HAP-1 (cell line): ENCODE data around the gene FUT3.

Experiments used
- DNase-seq, 2 experiments: peaks; one replicate each; pipeline ENCODE4 v3.0.0-alpha.2; 2016 to 2020; ENCODE audit warnings: low spot score in 2 of 2
- H3K27me3 ChIP-seq: fragments of 250-450 bp; sonication (Bioruptor Pico); 2 replicates; pipeline ENCODE4 v1.5.1; 2020; ENCODE audit warnings: low read depth, mild to moderate bottlenecking, moderate library complexity
- H3K36me3 ChIP-seq: fragments of 250-450 bp; sonication (Bioruptor Pico); replicated peaks from 2 replicates; pipeline ENCODE4 v1.5.1; 2020; ENCODE audit warnings: mild to moderate bottlenecking
- H3K4me1 ChIP-seq: fragments of 250-450 bp; sonication (Bioruptor Pico); 2 replicates; pipeline ENCODE4 v1.5.1; 2020; ENCODE audit warnings: mild to moderate bottlenecking
- H3K4me3 ChIP-seq: fragments of 250-450 bp; sonication (Bioruptor Pico); 2 replicates; pipeline ENCODE4 v1.5.1; 2020; ENCODE audit warnings: mild to moderate bottlenecking, moderate library complexity
- H3K9me3 ChIP-seq: fragments of 250-450 bp; sonication (Bioruptor Pico); 2 replicates; pipeline ENCODE4 v1.5.1; 2020; ENCODE audit warnings: mild to moderate bottlenecking, moderate library complexity
- in situ Hi-C: fragments of 300-500 bp; cut with MboI; formaldehyde crosslinking; loops from 3 replicates; pipeline ENCODE4 v1.14.3; 2020; ENCODE audit warnings: low sequenced_read_pairs, inconsistent platforms, mixed read lengths

Gene FUT3

GRCh38 chr19:5803752-5804515 lies 47.3 kb downstream of the FUT3 start:
- H3K27me3 ChIP-seq = no peaks in the 10 kb centered on the region
- peak overlapping the region; percentile 27 for H3K4me3 ChIP-seq
- no peaks in the 10 kb centered on the region for H3K36me3 ChIP-seq
- H3K4me1 ChIP-seq = peaks cover 13% of the 10 kb centered on the region
- H3K9me3 ChIP-seq = no peaks in the 10 kb centered on the region
- peak; percentile 85 to 98 for DNase-seq
- in situ Hi-C loops = loop anchor here (5.0 kb wide), 1 partner anchor 218 kb away; no protein-coding TSS in a partner anchor

DNA sequence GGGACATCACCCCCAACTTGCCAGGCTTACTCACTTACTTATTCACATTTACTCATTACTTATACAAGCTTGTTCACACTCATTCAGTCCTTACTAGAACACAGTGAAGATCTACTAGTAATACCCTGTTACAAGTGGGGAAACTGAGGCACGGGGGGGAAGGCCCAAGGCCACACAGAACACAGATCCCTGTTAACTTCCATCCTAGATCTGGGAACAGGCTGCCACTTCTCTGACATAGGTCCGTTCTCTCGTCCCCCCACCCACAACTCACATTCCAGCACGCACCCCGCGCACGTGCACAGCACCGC lies 47.9 kb downstream of the FUT3 start:
- Histone ChIP-seq H3K4me1 (peaks cover 13% of the 10 kb centered on the region), H3K27me3 (no peaks in the 10 kb centered on the region), H3K9me3 (no peaks in the 10 kb centered on the region), H3K4me3 (no peak overlapping the region), H3K36me3 (no peaks in the 10 kb centered on the region)
- in situ Hi-C loops = loop anchor here (5.0 kb wide), 1 partner anchor 219 kb away; no protein-coding TSS in a partner anchor
- no peak for DNase-seq

GRCh38 chr19:5801796-5802619 lies 49.2 kb downstream of the FUT3 start:
- peaks cover 13% of the 10 kb centered on the region for H3K4me1 ChIP-seq
- peak in 1 of 2 experiments; percentile 61 for DNase-seq
- H3K9me3 ChIP-seq = no peaks in the 10 kb centered on the region
- in situ Hi-C loops = loop anchor here (5.0 kb wide), 1 partner anchor 220 kb away; no protein-coding TSS in a partner anchor
- no peak overlapping the region for H3K4me3 ChIP-seq
- no peaks in the 10 kb centered on the region for H3K27me3 ChIP-seq
- no peaks in the 10 kb centered on the region for H3K36me3 ChIP-seq

- in situ Hi-C loops = loop anchor here (5.0 kb wide), 1 partner anchor 222 kb away; no protein-coding TSS in a partner anchor
- no peak overlapping the region for H3K4me3 ChIP-seq
- peaks cover 11% of the 10 kb centered on the region for H3K4me1 ChIP-seq
- DNase-seq = no peak
- no peaks in the 10 kb centered on the region for H3K36me3 ChIP-seq
- H3K9me3 ChIP-seq = no peaks in the 10 kb centered on the region
- no peaks in the 10 kb centered on the region for H3K27me3 ChIP-seq
These were observed 50.6 kb downstream of the FUT3 start for GRCh38 chr19:5800361-5801270.

- H3K9me3 ChIP-seq = no peaks in the 10 kb centered on the region
- in situ Hi-C loops = loop anchor here (5.0 kb wide), 1 partner anchor 223 kb away; no protein-coding TSS in a partner anchor
- H3K4me3 ChIP-seq = no peak overlapping the region
- no peaks in the 10 kb centered on the region for H3K36me3 ChIP-seq
- peaks cover 9% of the 10 kb centered on the region for H3K4me1 ChIP-seq
- H3K27me3 ChIP-seq = no peaks in the 10 kb centered on the region
- no peak for DNase-seq
These were observed 51.7 kb downstream of the FUT3 start for GRCh38 chr19:5799247-5800241.

DNA sequence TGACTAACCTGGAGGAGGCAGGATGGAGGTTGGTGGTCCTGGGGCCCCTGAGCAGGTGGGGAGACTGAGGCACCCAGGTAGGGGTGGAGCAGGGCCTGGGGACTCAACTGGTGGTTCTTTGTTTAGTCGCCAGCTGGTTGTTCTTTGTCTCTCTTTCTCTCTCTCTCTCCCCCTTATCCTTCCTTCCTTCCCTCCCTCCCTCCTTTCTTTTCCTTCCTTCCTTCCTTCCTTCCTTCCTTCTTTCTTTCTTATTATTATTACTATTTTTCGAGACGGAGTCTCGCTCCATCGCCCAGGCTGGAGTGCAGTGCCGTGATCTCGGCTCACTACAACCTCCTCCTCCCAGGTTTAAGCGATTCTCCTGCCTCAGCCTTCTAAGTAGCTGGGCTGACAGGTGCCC lies 53.0 kb downstream of the FUT3 start:
- no peak overlapping the region for H3K4me3 ChIP-seq
- in situ Hi-C loops = no loop called here
- no peaks in the 10 kb centered on the region for H3K27me3 ChIP-seq
- H3K9me3 ChIP-seq = no peaks in the 10 kb centered on the region
- H3K4me1 ChIP-seq = no peaks in the 10 kb centered on the region
- no peaks in the 10 kb centered on the region for H3K36me3 ChIP-seq
- no peak for DNase-seq

- Histone ChIP-seq H3K27me3 (no peaks in the 10 kb centered on the region), H3K4me3 (no peak overlapping the region), H3K4me1 (peaks cover 3% of the 10 kb centered on the region; the same call in 1 of the 2 replicates), H3K36me3 (no peaks in the 10 kb centered on the region), H3K9me3 (no peaks in the 10 kb centered on the region)
- no peak for DNase-seq
- in situ Hi-C loops = no loop called here
These were observed 55.8 kb downstream of the FUT3 start for GRCh38 chr19:5795382-5795919.

DNA sequence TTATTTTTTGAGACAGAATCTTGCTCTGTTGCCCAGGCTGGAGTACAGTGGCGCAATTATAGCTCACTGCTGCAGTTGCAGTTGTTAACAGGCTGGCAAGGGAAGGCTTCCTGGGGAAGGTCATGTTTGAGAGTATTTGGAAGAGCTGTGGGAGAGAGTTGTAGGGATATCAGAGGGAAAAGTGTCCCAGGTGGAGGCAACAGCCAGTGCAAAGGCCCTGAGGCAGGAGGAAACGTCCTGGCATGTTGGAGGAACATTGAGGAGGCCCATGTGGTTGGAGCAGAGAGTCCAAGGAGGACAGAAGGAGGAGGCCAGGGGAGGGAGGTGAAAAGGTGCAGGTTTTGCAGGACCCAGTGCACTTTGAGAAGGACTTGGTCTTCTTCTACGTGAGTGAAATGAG lies 58.1 kb downstream of the FUT3 start:
- H3K27me3 ChIP-seq = no peaks in the 10 kb centered on the region
- H3K4me3 ChIP-seq = no peak overlapping the region
- no peak for DNase-seq
- H3K36me3 ChIP-seq = peaks cover 21% of the 10 kb centered on the region
- H3K4me1 ChIP-seq = peaks cover 8% of the 10 kb centered on the region; the same call in 1 of the 2 replicates
- H3K9me3 ChIP-seq = no peaks in the 10 kb centered on the region
- in situ Hi-C loops = no loop called here
